SK-N-SH (cell line): ENCODE results near the gene SYNDIG1L. TPM values are rescaled to one million over a fixed set of nuclear protein-coding genes. Genes with fewer than 3 reads are reported as not detected.

Experiments
- CTCF ChIA-PET: fragments of 300-600, 350-600 bp; formaldehyde crosslinking; extraction: SDS; loops from one replicate; lab custom pipeline; 2021; lab: Yijun Ruan, JAX
- POLR2A ChIA-PET: fragments of 350-600 bp; sonication (Branson Sonifier 250); formaldehyde crosslinking; extraction: SDS; loops from one replicate; lab custom pipeline; 2020; ENCODE audit warnings: antibody characterized with exemption, inconsistent platforms; lab: Yijun Ruan, JAX
- DNase-seq: peaks from one replicate; pipeline ENCODE4 v3.0.0; 2012
- H2AFZ ChIP-seq: fragments of 200-600 bp; sonication (generic); 2 replicates; pipeline ENCODE4 v1.8.1; 2016; ENCODE audit warnings: antibody characterized with exemption, mild to moderate bottlenecking, low read depth
- H3F3A ChIP-seq: fragments of 200-600 bp; sonication (generic); replicated peaks from 2 replicates; pipeline ENCODE3; 2016; ENCODE audit warnings: antibody characterized with exemption, mild to moderate bottlenecking; ENCODE audit not compliant: insufficient read depth
- H3K27ac ChIP-seq, 2 experiments: fragments of 200-500 bp in 1 of 2; fragments of 200-600 bp in 1 of 2; sonication (Bioruptor generic) in 1 of 2; sonication (generic), shearing (Covaris generic) in 1 of 2; 2 replicates each; pipeline versions ENCODE4 v1.5.1 to v1.6.1; 2014 to 2016; ENCODE audit warnings: low read depth in 2 of 2, inconsistent platforms in 1 of 2, low read length in 1 of 2, mild to moderate bottlenecking in 1 of 2, mixed read lengths in 1 of 2
- H3K27me3 ChIP-seq: fragments of 200-600 bp; sonication (generic), shearing (Covaris generic); 2 replicates; pipeline ENCODE4 v1.6.1; 2016; ENCODE audit warnings: mixed run types; ENCODE audit not compliant: insufficient read depth
- H3K36me3 ChIP-seq, 2 experiments: fragments of 200-500 bp in 1 of 2; fragments of 200-600 bp in 1 of 2; sonication (Bioruptor generic) in 1 of 2; sonication (generic) in 1 of 2; replicated peaks in 1 of 2; 2 replicates each; pipeline versions ENCODE3 to v1.5.1; 2014 to 2016; ENCODE audit warnings: low read length in 1 of 2, mild to moderate bottlenecking in 1 of 2; ENCODE audit not compliant: insufficient read depth in 2 of 2, control insufficient read depth in 1 of 2
- H3K4me1 ChIP-seq, 2 experiments: fragments of 200-500 bp in 1 of 2; fragments of 200-600 bp in 1 of 2; sonication (Bioruptor generic) in 1 of 2; sonication (generic), shearing (Covaris generic) in 1 of 2; 2 replicates each; pipeline versions ENCODE4 v1.5.1 to v1.6.1; 2014 to 2016; ENCODE audit warnings: low read depth in 1 of 2, low read length in 1 of 2, mixed run types in 1 of 2; ENCODE audit not compliant: insufficient read depth in 2 of 2, control insufficient read depth in 1 of 2
- H3K4me2 ChIP-seq: fragments of 200-600 bp; sonication (generic), shearing (Covaris generic); 2 replicates; pipeline ENCODE4 v1.6.1; 2017; ENCODE audit warnings: mixed run types
- H3K4me3 ChIP-seq, 2 experiments: fragments of 200-500 bp in 1 of 2; fragments of 200-600 bp in 1 of 2; sonication (Bioruptor generic) in 1 of 2; sonication (generic), shearing (Covaris generic) in 1 of 2; 2 replicates each; pipeline versions ENCODE4 v1.5.1 to v1.8.1; 2014 to 2016; ENCODE audit warnings: low read depth in 2 of 2, inconsistent platforms in 1 of 2, low read length in 1 of 2, mild to moderate bottlenecking in 1 of 2, mixed read lengths in 1 of 2, moderate library complexity in 1 of 2
- H3K79me2 ChIP-seq: fragments of 200-600 bp; sonication (generic); 2 replicates; pipeline ENCODE4 v1.8.1; 2017; ENCODE audit warnings: mild to moderate bottlenecking; ENCODE audit not compliant: insufficient read depth
- H3K9ac ChIP-seq: fragments of 200-600 bp; sonication (generic); 2 replicates; pipeline ENCODE4 v1.6.1; 2017; ENCODE audit warnings: mixed run types
- H3K9me2 ChIP-seq: fragments of 200-600 bp; sonication (generic); 2 replicates; pipeline ENCODE4 v1.6.1; 2017; ENCODE audit warnings: mixed run types
- H3K9me3 ChIP-seq: fragments of 200-600 bp; sonication (generic); 2 replicates; pipeline ENCODE4 v1.6.1; 2017; ENCODE audit warnings: mixed run types, mild to moderate bottlenecking, moderate library complexity
- H4K20me1 ChIP-seq: fragments of 200-600 bp; sonication (generic); 2 replicates; pipeline ENCODE4 v1.6.1; 2017; ENCODE audit warnings: mild to moderate bottlenecking, mixed run types; ENCODE audit not compliant: insufficient read depth
- CHD2 ChIP-seq: fragments of 150-350 bp; IDR thresholded peaks from 2 replicates; pipeline ENCODE4 v1.6.1; 2018; ENCODE audit warnings: low read length; ENCODE audit not compliant: partially characterized antibody
- ELF1 ChIP-seq: IDR thresholded peaks from 2 replicates; pipeline ENCODE4 v1.4.0; 2012
- EP300 ChIP-seq, 2 experiments: IDR thresholded peaks; 2 replicates each; pipeline versions ENCODE4 v1.4.0 to v1.6.1; 2012; ENCODE audit warnings: borderline replicate concordance in 1 of 2, low read depth in 1 of 2, low read length in 1 of 2
- FOSL2 ChIP-seq: IDR thresholded peaks from 2 replicates; pipeline ENCODE4 v1.4.0; 2012; ENCODE audit warnings: low read depth, mild to moderate bottlenecking, moderate library complexity, borderline replicate concordance
- FOXM1 ChIP-seq: IDR thresholded peaks from 2 replicates; pipeline ENCODE4 v1.4.0; 2012; ENCODE audit warnings: low read depth, mild to moderate bottlenecking
- GATA2 ChIP-seq: sonication (generic); formaldehyde crosslinking; IDR thresholded peaks from 2 replicates; pipeline ENCODE4 v1.5.0; 2020; ENCODE audit warnings: mild to moderate bottlenecking, missing genetic modification reagents
- NRF1 ChIP-seq: IDR thresholded peaks from 2 replicates; pipeline ENCODE4 v1.6.1; 2012; ENCODE audit warnings: low read depth, mild to moderate bottlenecking, low read length
- POLR2AphosphoS5 ChIP-seq: IDR thresholded peaks from 2 replicates; pipeline ENCODE4 v1.6.1; 2012; ENCODE audit warnings: low read depth, low read length
- RAD21 ChIP-seq: IDR thresholded peaks from 2 replicates; pipeline ENCODE4 v1.6.1; 2012; ENCODE audit warnings: mild to moderate bottlenecking, low read length
- RFX5 ChIP-seq: IDR thresholded peaks from 2 replicates; pipeline ENCODE4 v1.6.1; 2012; ENCODE audit warnings: mild to moderate bottlenecking, improper control_type of control experiment, low read length
- RXRA ChIP-seq: IDR thresholded peaks from 2 replicates; pipeline ENCODE4 v1.4.0; 2012; ENCODE audit warnings: low read depth, mild to moderate bottlenecking, borderline replicate concordance
- TCF12 ChIP-seq: IDR thresholded peaks from 2 replicates; pipeline ENCODE4 v1.4.0; 2012
- YY1 ChIP-seq: IDR thresholded peaks from 2 replicates; pipeline ENCODE4 v1.4.0; 2012; ENCODE audit warnings: low read depth, mild to moderate bottlenecking
- WGBS: methylation state at CpG from one replicate; pipeline ENCODE4 v1.1.6; 2017; ENCODE audit warnings: low lambda C conversion rate; 5-methylcytosine and 5-hydroxymethylcytosine counted together
- polyA plus RNA-seq, 3 experiments: library from polyadenylated mRNA; depleted of rRNA; stranded (reverse); fragments of >200 nt; gene quantifications; 2 replicates each; pipeline ENCODE4 v1.2.3, GENCODE V29; 2012
- TF ChIP-seq, protein P1 (sequence below): IDR thresholded peaks from 2 replicates; pipeline ENCODE4 v1.4.0; 2012; ENCODE audit warnings: low read depth
- TF ChIP-seq, protein P2 (sequence below): IDR thresholded peaks from 2 replicates; pipeline ENCODE4 v1.4.0; 2012; ENCODE audit warnings: low read depth, borderline replicate concordance
- TF ChIP-seq, protein P3 (sequence below): IDR thresholded peaks from 2 replicates; pipeline ENCODE4 v1.4.0; 2012; ENCODE audit warnings: low read depth, borderline replicate concordance
- TF ChIP-seq, protein P4 (sequence below): IDR thresholded peaks from 2 replicates; pipeline ENCODE4 v1.6.1; 2012; ENCODE audit warnings: mild to moderate bottlenecking, low read depth, low read length, moderate library complexity
- TF ChIP-seq, protein P5 (sequence below): fragments of 150-350 bp; IDR thresholded peaks from 2 replicates; pipeline ENCODE4 v1.6.1; 2016; ENCODE audit warnings: mild to moderate bottlenecking, low read depth, low read length

SYNDIG1L gene
- polyA plus RNA-seq, 1 of the 3 experiments (the other 2 are of a cell fraction), result not detected

DNA sequence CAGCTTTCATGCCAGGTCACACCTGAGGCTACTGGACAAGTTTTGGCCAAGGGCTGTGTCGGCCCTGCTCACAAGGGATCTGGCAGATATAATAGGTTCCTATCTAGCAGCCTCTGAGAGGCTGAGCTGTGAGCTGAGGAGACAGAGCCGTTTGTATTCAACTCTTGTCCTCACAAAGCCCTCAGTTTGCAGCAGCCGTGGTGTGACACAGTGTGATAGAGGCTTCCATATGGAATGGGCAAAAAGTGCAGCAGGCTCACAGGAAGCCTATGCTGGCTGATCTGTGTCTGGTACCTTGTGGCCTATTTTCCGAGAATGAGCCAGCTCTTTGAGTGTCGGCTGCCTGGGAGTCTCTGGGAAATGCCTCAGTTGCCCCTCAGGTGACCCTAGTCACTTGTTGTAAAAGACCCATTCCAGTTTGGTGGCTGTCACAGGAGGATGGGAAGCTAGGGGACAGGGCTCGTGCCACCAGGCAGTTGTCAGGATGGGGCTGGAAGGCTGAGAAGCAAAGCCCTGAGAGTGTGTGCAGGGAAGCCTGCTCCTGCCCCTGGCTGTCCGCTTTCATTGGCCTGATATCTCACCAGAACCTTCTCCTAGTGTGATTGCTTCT is 61.6 kb downstream of the SYNDIG1L start:
- H3K4me3 ChIP-seq, result no peak overlapping the region
- no peaks in the 10 kb centered on the region; the same call in 1 of the 2 replicates for H3K27me3 ChIP-seq
- POLR2A ChIA-PET, result no interaction called here
- CTCF ChIA-PET, result interaction anchor here (1.3 to 18.0 kb wide), 4 partner anchors 20 to 248 kb away, joined by 3 to 249 read pairs (median 5); no protein-coding TSS in a partner anchor
- H2AFZ ChIP-seq, result no peak overlapping the region
- no peak overlapping the region for H3K27ac ChIP-seq
- H3K9me2 ChIP-seq, result no peaks in the 10 kb centered on the region
- WGBS, result 50% methylated on average over 4 of the region's 7 CpGs
- H3F3A ChIP-seq, result no peaks in the 10 kb centered on the region
- no peaks in the 10 kb centered on the region; a peak in 1 of 4 replicates for H3K4me1 ChIP-seq
- H3K79me2 ChIP-seq, result no peaks in the 10 kb centered on the region
- H3K4me2 ChIP-seq, result no peak overlapping the region
- H3K36me3 ChIP-seq, result no peaks in the 10 kb centered on the region
- TF ChIP-seq CHD2 (no peak), GATA2 (no peak), FOXM1 (no peak), RAD21 (no peak), FOSL2 (no peak), RFX5 (no peak), RXRA (no peak), TCF12 (no peak), ELF1 (no peak), YY1 (no peak), EP300 (IDR thresholded peaks at IDR 0.05; ENCODE audit: borderline replicate concordance in 1 of 2, low read depth in 1 of 2, low read length in 1 of 2) (no peak), NRF1 (no peak), POLR2AphosphoS5 (no peak)
- TF ChIP-seq, protein P1, sequence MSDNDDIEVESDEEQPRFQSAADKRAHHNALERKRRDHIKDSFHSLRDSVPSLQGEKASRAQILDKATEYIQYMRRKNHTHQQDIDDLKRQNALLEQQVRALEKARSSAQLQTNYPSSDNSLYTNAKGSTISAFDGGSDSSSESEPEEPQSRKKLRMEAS, result no peak
- TF ChIP-seq, protein P2, sequence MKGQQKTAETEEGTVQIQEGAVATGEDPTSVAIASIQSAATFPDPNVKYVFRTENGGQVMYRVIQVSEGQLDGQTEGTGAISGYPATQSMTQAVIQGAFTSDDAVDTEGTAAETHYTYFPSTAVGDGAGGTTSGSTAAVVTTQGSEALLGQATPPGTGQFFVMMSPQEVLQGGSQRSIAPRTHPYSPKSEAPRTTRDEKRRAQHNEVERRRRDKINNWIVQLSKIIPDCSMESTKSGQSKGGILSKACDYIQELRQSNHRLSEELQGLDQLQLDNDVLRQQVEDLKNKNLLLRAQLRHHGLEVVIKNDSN, result no peak
- TF ChIP-seq, protein P3, sequence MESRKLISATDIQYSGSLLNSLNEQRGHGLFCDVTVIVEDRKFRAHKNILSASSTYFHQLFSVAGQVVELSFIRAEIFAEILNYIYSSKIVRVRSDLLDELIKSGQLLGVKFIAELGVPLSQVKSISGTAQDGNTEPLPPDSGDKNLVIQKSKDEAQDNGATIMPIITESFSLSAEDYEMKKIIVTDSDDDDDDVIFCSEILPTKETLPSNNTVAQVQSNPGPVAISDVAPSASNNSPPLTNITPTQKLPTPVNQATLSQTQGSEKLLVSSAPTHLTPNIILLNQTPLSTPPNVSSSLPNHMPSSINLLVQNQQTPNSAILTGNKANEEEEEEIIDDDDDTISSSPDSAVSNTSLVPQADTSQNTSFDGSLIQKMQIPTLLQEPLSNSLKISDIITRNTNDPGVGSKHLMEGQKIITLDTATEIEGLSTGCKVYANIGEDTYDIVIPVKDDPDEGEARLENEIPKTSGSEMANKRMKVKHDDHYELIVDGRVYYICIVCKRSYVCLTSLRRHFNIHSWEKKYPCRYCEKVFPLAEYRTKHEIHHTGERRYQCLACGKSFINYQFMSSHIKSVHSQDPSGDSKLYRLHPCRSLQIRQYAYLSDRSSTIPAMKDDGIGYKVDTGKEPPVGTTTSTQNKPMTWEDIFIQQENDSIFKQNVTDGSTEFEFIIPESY, result no peak
- TF ChIP-seq, protein P4, sequence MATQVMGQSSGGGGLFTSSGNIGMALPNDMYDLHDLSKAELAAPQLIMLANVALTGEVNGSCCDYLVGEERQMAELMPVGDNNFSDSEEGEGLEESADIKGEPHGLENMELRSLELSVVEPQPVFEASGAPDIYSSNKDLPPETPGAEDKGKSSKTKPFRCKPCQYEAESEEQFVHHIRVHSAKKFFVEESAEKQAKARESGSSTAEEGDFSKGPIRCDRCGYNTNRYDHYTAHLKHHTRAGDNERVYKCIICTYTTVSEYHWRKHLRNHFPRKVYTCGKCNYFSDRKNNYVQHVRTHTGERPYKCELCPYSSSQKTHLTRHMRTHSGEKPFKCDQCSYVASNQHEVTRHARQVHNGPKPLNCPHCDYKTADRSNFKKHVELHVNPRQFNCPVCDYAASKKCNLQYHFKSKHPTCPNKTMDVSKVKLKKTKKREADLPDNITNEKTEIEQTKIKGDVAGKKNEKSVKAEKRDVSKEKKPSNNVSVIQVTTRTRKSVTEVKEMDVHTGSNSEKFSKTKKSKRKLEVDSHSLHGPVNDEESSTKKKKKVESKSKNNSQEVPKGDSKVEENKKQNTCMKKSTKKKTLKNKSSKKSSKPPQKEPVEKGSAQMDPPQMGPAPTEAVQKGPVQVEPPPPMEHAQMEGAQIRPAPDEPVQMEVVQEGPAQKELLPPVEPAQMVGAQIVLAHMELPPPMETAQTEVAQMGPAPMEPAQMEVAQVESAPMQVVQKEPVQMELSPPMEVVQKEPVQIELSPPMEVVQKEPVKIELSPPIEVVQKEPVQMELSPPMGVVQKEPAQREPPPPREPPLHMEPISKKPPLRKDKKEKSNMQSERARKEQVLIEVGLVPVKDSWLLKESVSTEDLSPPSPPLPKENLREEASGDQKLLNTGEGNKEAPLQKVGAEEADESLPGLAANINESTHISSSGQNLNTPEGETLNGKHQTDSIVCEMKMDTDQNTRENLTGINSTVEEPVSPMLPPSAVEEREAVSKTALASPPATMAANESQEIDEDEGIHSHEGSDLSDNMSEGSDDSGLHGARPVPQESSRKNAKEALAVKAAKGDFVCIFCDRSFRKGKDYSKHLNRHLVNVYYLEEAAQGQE, result no peak
- TF ChIP-seq, protein P5, sequence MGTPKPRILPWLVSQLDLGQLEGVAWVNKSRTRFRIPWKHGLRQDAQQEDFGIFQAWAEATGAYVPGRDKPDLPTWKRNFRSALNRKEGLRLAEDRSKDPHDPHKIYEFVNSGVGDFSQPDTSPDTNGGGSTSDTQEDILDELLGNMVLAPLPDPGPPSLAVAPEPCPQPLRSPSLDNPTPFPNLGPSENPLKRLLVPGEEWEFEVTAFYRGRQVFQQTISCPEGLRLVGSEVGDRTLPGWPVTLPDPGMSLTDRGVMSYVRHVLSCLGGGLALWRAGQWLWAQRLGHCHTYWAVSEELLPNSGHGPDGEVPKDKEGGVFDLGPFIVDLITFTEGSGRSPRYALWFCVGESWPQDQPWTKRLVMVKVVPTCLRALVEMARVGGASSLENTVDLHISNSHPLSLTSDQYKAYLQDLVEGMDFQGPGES, result no peak
- DNase-seq, result no peak
- no peaks in the 10 kb centered on the region for H4K20me1 ChIP-seq
- H3K9me3 ChIP-seq, result no peaks in the 10 kb centered on the region
- no peak overlapping the region for H3K9ac ChIP-seq
